UCSD-AML1 (cell line): ENCODE data around the gene ARL14EPL.
A peak's percentile ranks its signal among the peaks of the same experiment; 100 is the strongest.
"Not testable (repeated sequence)": the region's sequence is repeated elsewhere in the genome, so short reads cannot be mapped to it uniquely, and the experiment has no call there.

Experiments used
- DNase-seq: peaks from one replicate; lab custom pipeline; 2025; ENCODE audit not compliant: unreplicated experiment; lab: John Stamatoyannopoulos, UW

The ARL14EPL gene

GRCh38 chr5:116046261-116046660 is 14.0 kb downstream of the ARL14EPL start:
- DNase-seq, result no peak

- no peak for DNase-seq
These were observed 14.6 kb downstream of the ARL14EPL start for GRCh38 chr5:116046823-116047222.

DNA sequence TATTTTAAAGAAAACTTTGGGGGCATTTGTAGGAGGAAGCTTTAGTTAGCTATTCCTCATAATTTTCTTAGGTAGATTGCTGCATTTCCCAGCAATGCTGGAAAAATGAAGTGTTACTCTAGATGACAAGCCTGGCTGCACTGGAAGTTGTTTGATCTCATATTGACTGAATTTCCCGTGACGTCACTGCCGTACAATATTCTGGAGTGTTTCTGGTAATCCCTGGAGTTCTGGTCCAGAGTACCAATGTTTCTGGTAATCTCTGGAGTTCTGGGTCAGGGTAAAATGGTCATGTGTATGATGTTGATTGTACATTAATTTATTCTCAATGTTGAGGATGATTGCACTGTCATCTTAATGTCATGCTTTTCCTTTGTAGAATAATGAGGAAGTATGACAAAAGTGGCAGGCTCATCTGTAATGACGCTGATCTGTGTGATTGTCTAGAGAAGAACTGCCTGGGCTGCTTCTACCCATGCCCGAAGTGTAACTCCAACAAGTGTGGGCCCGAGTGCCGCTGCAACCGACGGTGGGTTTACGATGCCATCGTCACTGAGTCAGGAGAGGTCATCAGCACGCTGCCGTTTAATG is 26.2 kb downstream of the ARL14EPL start:
- no peak for DNase-seq

GRCh38 chr5:116062352-116062751 is 30.1 kb downstream of the ARL14EPL start:
- DNase-seq, result no peak

- no peak for DNase-seq
These were observed 31.7 kb downstream of the ARL14EPL start for GRCh38 chr5:116063950-116064349.

DNA sequence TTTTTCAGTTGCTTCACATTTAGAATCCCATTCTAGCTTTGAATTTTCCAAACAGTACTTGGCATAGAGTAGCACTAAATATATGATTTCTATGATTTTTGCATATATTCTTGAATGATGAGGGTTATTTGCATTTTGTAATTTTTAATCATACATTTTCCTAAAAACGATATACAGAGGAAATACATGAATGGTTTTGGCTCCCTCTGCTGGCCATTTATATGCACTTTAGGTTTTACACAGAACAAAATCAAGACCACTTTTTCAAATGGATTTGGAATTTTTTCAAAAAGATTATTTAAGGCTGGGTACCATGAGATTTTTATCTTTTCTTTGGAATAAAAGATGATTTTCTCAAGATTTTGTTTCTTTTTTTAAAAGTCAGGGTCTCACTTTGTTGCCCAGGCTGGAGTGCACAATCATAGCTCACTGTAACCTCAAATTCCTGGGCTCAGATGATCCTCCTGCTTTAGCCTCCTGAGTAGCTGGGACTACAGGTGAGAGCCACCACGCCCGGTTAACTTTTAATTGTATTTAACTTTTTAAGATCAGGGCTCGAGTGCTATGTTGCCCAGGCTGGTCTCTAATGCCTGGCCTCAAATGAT is 35.9 kb downstream of the ARL14EPL start:
- DNase-seq, result no peak

DNA sequence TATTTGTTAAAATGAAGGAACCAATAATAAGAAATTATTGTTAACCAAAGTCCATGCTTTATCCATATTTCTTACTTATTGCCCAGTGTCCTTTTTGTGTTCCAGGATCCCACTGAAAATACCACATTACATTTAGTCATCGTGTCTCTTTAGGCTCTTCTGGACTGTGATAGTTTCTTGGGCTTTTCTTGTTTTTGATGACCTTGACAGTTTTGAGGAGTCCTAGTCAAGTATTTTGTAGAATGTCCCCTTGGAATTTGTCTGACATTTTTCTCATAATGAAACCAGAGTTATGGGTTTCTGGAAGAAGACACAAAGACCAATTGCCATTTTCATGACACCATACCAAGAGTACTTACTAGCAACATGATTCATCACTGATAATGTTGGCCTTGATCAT is 38.9 kb downstream of the ARL14EPL start:
- DNase-seq, result no peak

- peak; percentile 27 for DNase-seq
These were observed 43.0 kb downstream of the ARL14EPL start for GRCh38 chr5:116075191-116075831.

GRCh38 chr5:116076496-116076895 is 44.2 kb downstream of the ARL14EPL start:
- no peak for DNase-seq

GRCh38 chr5:116078199-116078598 is 45.9 kb downstream of the ARL14EPL start:
- no peak for DNase-seq

GRCh38 chr5:116084287-116084691 is 52.0 kb downstream of the ARL14EPL start:
- no peak for DNase-seq

DNA sequence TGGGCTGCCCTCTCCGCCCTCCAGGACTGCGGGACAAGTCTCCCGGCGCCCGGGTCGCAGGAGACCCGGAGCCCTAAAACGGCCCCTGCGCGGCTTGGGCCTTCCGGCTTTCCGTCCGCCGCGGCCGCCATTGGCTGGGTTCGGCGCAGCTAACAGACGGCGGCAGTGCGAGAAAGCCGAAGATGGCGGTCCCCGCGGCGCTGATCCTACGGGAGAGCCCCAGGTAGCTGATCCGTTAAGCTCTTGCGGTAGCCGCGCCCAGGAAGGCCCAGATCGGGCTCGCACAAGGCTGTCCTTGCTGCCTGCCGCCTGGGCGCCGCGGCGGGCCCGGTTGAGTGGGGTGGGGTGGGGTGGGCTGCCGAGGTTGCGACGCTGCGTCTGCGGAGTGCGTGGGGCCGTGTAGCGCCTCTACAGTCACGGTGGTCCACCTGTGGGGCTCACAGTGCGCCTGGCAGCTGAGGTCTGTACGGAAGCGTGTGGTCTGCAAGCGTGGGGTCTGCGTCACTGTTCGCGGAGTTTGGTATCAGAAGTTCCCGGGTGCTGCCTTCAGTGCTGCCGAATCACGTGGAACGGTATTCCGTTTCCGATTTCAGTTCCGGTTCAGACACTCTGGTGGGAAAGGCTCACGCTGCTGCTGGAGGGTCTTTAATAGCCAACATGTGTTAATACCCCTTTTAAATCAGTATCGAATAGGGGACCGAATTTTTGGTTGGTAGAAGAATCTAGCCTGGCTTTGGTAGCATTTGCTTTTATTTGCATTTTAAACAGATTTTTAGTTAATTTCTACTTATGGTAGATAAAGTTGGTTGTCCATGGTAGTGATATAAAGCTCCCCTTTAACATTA is 52.8 kb downstream of the ARL14EPL start, which contains the start of gene COMMD10:
COMMD10 (plus strand) TSS at position 155 of the 845 bp plus-strand sequence.
- peak; percentile 80 for DNase-seq

GRCh38 chr5:116086309-116086708 is 54.0 kb downstream of the ARL14EPL start:
- not testable (repeated sequence) for DNase-seq

GRCh38 chr5:116088062-116088461 is 55.8 kb downstream of the ARL14EPL start:
- DNase-seq, result no peak

- DNase-seq, result no peak
These were observed 58.0 kb downstream of the ARL14EPL start for GRCh38 chr5:116090302-116090701.

DNA sequence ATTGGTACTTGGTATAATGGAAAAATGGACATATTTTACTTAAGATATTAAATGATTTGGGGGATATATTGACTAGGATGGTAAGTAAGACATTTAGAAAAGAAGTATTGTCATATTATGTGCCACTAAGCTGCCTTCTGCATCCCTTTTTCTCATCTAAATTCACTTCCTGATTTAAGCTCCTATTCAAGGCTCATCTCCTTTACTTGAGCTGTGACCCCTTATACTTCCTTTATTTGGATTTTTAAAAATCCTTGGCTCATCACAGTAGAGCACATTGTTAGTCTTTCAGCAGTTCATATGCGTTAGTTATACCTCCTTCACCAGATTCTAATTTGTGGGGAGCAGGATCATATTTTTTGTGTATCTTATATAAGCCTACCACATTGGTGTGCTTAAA is 59.1 kb downstream of the ARL14EPL start:
- DNase-seq, result no peak

DNA sequence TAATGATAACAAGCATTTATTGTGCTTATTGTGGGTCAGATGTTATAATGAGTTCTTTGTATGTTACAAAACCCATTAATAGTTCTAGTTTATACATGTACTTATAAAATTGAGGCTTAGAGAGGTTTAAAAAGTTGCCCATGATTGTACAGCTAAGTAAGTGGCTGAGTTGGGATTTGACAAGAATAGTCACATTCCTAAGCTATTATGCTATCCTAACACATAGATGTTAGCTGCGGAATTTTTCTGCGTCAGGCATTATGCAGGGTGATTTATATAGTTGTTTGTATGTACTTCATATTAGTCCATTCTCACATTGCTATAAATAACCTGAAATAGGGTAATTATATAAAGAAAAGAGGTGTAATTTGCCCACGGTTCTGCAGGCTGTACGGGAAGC is 65.0 kb downstream of the ARL14EPL start:
- no peak for DNase-seq

GRCh38 chr5:116098998-116099397 is 66.7 kb downstream of the ARL14EPL start:
- no peak for DNase-seq

- DNase-seq, result not testable (repeated sequence)
These were observed 72.7 kb downstream of the ARL14EPL start for GRCh38 chr5:116104941-116105340.
